ENCODE results near the gene SLC39A1.

- TF ChIP-seq JUNB (IDR thresholded peaks at IDR 0.05; ENCODE audit: unreplicated experiment) (no peak), CTCF (conservative IDR thresholded peaks at IDR 0.05; ENCODE audit: low read depth in 2 of 2) (no peak; a peak in 2 of 4 replicates), POLR2AphosphoS5 (IDR thresholded peaks at IDR 0.05; ENCODE audit: low read depth) (no peak), REST (IDR thresholded peaks at IDR 0.05; ENCODE audit: unreplicated experiment) (no peak), ZNF331 (CRISPR knock-in tag; IDR thresholded peaks at IDR 0.05; ENCODE audit: low read depth) (no peak), EZH2 (IDR thresholded peaks at IDR 0.05; ENCODE audit: low read depth, unreplicated experiment) (no peak), EZH2phosphoT487 (IDR thresholded peaks at IDR 0.05; ENCODE audit: unreplicated experiment) (no peak), STAT1 (IDR thresholded peaks at IDR 0.05; ENCODE audit: unreplicated experiment) (no peak), CREB1 (CRISPR knock-in tag; IDR thresholded peaks at IDR 0.05; ENCODE audit: low read depth) (no peak)
Observed at GRCh38 chr1:153962088-153963029, 978 bp downstream of the SLC39A1 start.
